ENCODE measurements around the gene ADAD2.

- TF ChIP-seq CTCF (IDR thresholded peaks at IDR 0.05) (no peak), POLR2A (IDR thresholded peaks at IDR 0.05) (no peak)
These were observed 46.6 kb upstream of the ADAD2 start for GRCh38 chr16:84144209-84144858.
